Aorta (tissue), 5 donors: ENCODE results near the gene MYH14. TPM values are rescaled to one million over a fixed set of nuclear protein-coding genes. Genes with fewer than 3 reads are reported as not detected.
"Not testable (repeated sequence)": the region's sequence is repeated elsewhere in the genome, so short reads cannot be mapped to it uniquely, and the experiment has no call there.

Experiments used
- ATAC-seq: fragments of 200-7000 bp; cut with Tn5 transposase; one replicate; pipeline ENCODE4 v1.9.1; 2022; ENCODE audit warnings: moderate library complexity; ENCODE audit not compliant: low FRiP score
- DNase-seq, 2 donors: peaks; one replicate each; pipeline ENCODE4 v3.0.0-alpha.2; 2020
- H3K27ac ChIP-seq, 2 donors: one replicate each; pipeline ENCODE4 v1.5.1; 2013; ENCODE audit warnings: low read length in 2 of 2, mild to moderate bottlenecking in 2 of 2, moderate library complexity in 2 of 2, control low read depth in 1 of 2, inconsistent platforms in 1 of 2, low read depth in 1 of 2
- H3K27me3 ChIP-seq, 2 donors: one replicate each; pipeline ENCODE4 v1.6.1; 2013; ENCODE audit warnings: control low read depth in 1 of 2, low read length in 1 of 2, mild to moderate bottlenecking in 1 of 2, moderate library complexity in 1 of 2; ENCODE audit not compliant: insufficient read depth in 2 of 2, control insufficient read depth in 1 of 2
- H3K36me3 ChIP-seq, 2 donors: one replicate each; pipeline ENCODE4 v1.6.1; 2013; ENCODE audit warnings: control low read depth in 1 of 2, low read length in 1 of 2, mild to moderate bottlenecking in 1 of 2; ENCODE audit not compliant: insufficient read depth in 2 of 2, control insufficient read depth in 1 of 2
- H3K4me1 ChIP-seq, 2 donors: one replicate each; pipeline ENCODE4 v1.6.1; 2013; ENCODE audit warnings: low read length in 2 of 2, control low read depth in 1 of 2, mild to moderate bottlenecking in 1 of 2, moderate library complexity in 1 of 2; ENCODE audit not compliant: insufficient read depth in 2 of 2, control insufficient read depth in 1 of 2
- H3K4me3 ChIP-seq, 2 donors: one replicate each; pipeline ENCODE4 v1.5.1; 2013; ENCODE audit warnings: low read length in 2 of 2, control low read depth in 1 of 2, mild to moderate bottlenecking in 1 of 2
- H3K9me3 ChIP-seq: one replicate; pipeline ENCODE4 v1.6.1; 2013; ENCODE audit warnings: mild to moderate bottlenecking, low read length; ENCODE audit not compliant: control insufficient read depth
- WGBS, 2 donors: extraction: QIAGEN DNeasy Blood & Tissue Kit; methylation state at CpG; one replicate each; pipeline ENCODE4 v1.1.7; 2013; 5-methylcytosine and 5-hydroxymethylcytosine counted together
- intact Hi-C, 2 donors: fragments of 100-400 bp; cut with DNase I; formaldehyde crosslinking; loops; one replicate each; pipeline versions ENCODE4 v1.14.2 to v1.15.0; 2022
- polyA plus RNA-seq, 2 donors: library from polyadenylated mRNA; stranded (reverse); fragments of 200-250 nt; gene quantifications; one replicate each; pipeline ENCODE4 v1.2.3, GENCODE V29; 2013
- total RNA-seq, 2 donors: library from RNA; stranded (reverse); fragmentation: NEBNext Ultra II Directional; extraction: Animal tissue kit (Norgen Biotek cat#: 25700); gene quantifications; one replicate each; pipeline ENCODE4 v1.2.1, GENCODE V29; 2021
- donor health status: healthy with polysubstance abuse.
- donor health status: Bipolar disorder and iron deficiency.
- donor health status: DM: no; HTN: no; CAD: no.
- donor health status: DM: no; HTN: no; CAD: no.
- donor health status: DM: yes; HTN: yes; CAD: no.

Gene MYH14
- total and polyA plus RNA-seq, 4 donors = 4.8 to 61.1 (median 8.9) TPM

GRCh38 chr19:50237493-50237892, 34.1 kb downstream of the MYH14 start:
- ATAC-seq, H3K9me3 ChIP-seq, H3K4me3 ChIP-seq, DNase-seq, H3K4me1 ChIP-seq, H3K27me3 ChIP-seq, H3K36me3 ChIP-seq, H3K27ac ChIP-seq, intact Hi-C loops: not testable (repeated sequence)
- WGBS, 2 donors = 50 to 60% methylated on average over 9 to 11 of the region's 11 CpGs

GRCh38 chr19:50238043-50238442, 34.6 kb downstream of the MYH14 start:
- intact Hi-C loops = no loop called here
- no peak for DNase-seq
- Histone ChIP-seq H3K27me3 (no peaks in the 10 kb centered on the region), H3K4me1 (no peaks in the 10 kb centered on the region), H3K9me3 (no peaks in the 10 kb centered on the region), H3K4me3 (no peak overlapping the region), H3K27ac (no peak overlapping the region), H3K36me3 (no peaks in the 10 kb centered on the region)
- no peak for ATAC-seq
- 95 to 97% methylated on average over 4 of the region's 4 CpGs for WGBS, 2 donors

GRCh38 chr19:50239921-50240590, 36.6 kb downstream of the MYH14 start:
- ATAC-seq (no peak), DNase-seq (no peak)
- WGBS, 2 donors = 81 to 85% methylated on average over 11 of the region's 11 CpGs
- H3K36me3 ChIP-seq = no peaks in the 10 kb centered on the region
- H3K27me3 ChIP-seq = no peaks in the 10 kb centered on the region
- intact Hi-C loops = no loop called here
- H3K27ac ChIP-seq = no peak overlapping the region
- no peaks in the 10 kb centered on the region for H3K9me3 ChIP-seq
- no peak overlapping the region for H3K4me3 ChIP-seq
- H3K4me1 ChIP-seq = no peaks in the 10 kb centered on the region

GRCh38 chr19:50242581-50242980, 39.2 kb downstream of the MYH14 start:
- H3K36me3 ChIP-seq = no peaks in the 10 kb centered on the region
- no peak for ATAC-seq
- H3K27ac ChIP-seq = no peak overlapping the region
- no peaks in the 10 kb centered on the region for H3K9me3 ChIP-seq
- WGBS, 2 donors = 92 to 93% methylated on average over 6 of the region's 6 CpGs
- intact Hi-C loops = no loop called here
- no peaks in the 10 kb centered on the region for H3K4me1 ChIP-seq
- H3K27me3 ChIP-seq = no peaks in the 10 kb centered on the region
- DNase-seq = no peak
- H3K4me3 ChIP-seq = no peak overlapping the region

- intact Hi-C loops = no loop called here
- no peaks in the 10 kb centered on the region for H3K27me3 ChIP-seq
- no peak overlapping the region for H3K27ac ChIP-seq
- H3K36me3 ChIP-seq = no peaks in the 10 kb centered on the region
- ATAC-seq = no peak
- WGBS, 2 donors = 61 to 65% methylated on average over 9 of the region's 9 CpGs
- no peak overlapping the region for H3K4me3 ChIP-seq
- no peak for DNase-seq
- no peaks in the 10 kb centered on the region for H3K4me1 ChIP-seq
- H3K9me3 ChIP-seq = no peaks in the 10 kb centered on the region
Observed at GRCh38 chr19:50244695-50245094, 41.3 kb downstream of the MYH14 start.

- intact Hi-C loops = no loop called here
- 93 to 95% methylated on average over 10 of the region's 10 CpGs for WGBS, 2 donors
- Histone ChIP-seq H3K4me1 (no peaks in the 10 kb centered on the region), H3K27me3 (no peaks in the 10 kb centered on the region), H3K27ac (no peak overlapping the region), H3K36me3 (peaks cover 0 to under 1% of the 10 kb centered on the region in 2 donors), H3K4me3 (no peak overlapping the region), H3K9me3 (no peaks in the 10 kb centered on the region)
- DNase-seq = no peak
- no peak for ATAC-seq
Observed at GRCh38 chr19:50248413-50248812, 45.0 kb downstream of the MYH14 start.

GRCh38 chr19:50248826-50249225, 45.4 kb downstream of the MYH14 start:
- Histone ChIP-seq H3K27me3 (no peaks in the 10 kb centered on the region), H3K27ac (no peak overlapping the region), H3K36me3 (peaks cover 0 to 3% of the 10 kb centered on the region in 2 donors), H3K4me3 (no peak overlapping the region), H3K9me3 (no peaks in the 10 kb centered on the region), H3K4me1 (no peaks in the 10 kb centered on the region)
- no peak for DNase-seq
- intact Hi-C loops = no loop called here
- WGBS, 2 donors = 93 to 96% methylated on average over 19 of the region's 19 CpGs
- no peak for ATAC-seq

GRCh38 chr19:50249636-50250035, 46.2 kb downstream of the MYH14 start:
- ATAC-seq (peak; percentile 19), DNase-seq (no peak)
- H3K4me3 ChIP-seq = no peak overlapping the region
- no peaks in the 10 kb centered on the region for H3K9me3 ChIP-seq
- H3K36me3 ChIP-seq = peaks cover 0 to 3% of the 10 kb centered on the region in 2 donors
- 76 to 84% methylated on average over 16 of the region's 16 CpGs for WGBS, 2 donors
- H3K27me3 ChIP-seq = no peaks in the 10 kb centered on the region
- intact Hi-C loops = no loop called here
- no peaks in the 10 kb centered on the region for H3K4me1 ChIP-seq
- no peak overlapping the region for H3K27ac ChIP-seq

GRCh38 chr19:50250450-50251136, 47.2 kb downstream of the MYH14 start:
- Histone ChIP-seq H3K27ac (no peak overlapping the region), H3K4me1 (no peaks in the 10 kb centered on the region), H3K4me3 (no peak overlapping the region), H3K36me3 (peaks cover 0 to 3% of the 10 kb centered on the region in 2 donors), H3K9me3 (no peaks in the 10 kb centered on the region), H3K27me3 (no peaks in the 10 kb centered on the region)
- DNase-seq = peak in 1 of 2 donors; percentile 40
- 95 to 96% methylated on average over 15 of the region's 15 CpGs for WGBS, 2 donors
- intact Hi-C loops = no loop called here
- no peak for ATAC-seq
